Measurements from ENCODE around the gene MIS12. TPM values are rescaled to one million over a fixed set of nuclear protein-coding genes. Genes with fewer than 3 reads are reported as not detected.

Gene MIS12
- total and polyA plus RNA-seq, 2 donors (not counting 1 experiment from before 2014, with no cell fraction given): 20.9 to 41.1 TPM

- CTCF ChIA-PET: no interaction called here
- DNase-seq: no peak
- Histone ChIP-seq H4K20me1 (ENCODE audit: control insufficient read depth, insufficient read depth, low read length, poor library complexity, severe bottlenecking) (no peaks in the 10 kb centered on the region), H3K36me3 (replicated peaks in 1 of 2; ENCODE audit: control extremely low read depth in 1 of 2, control insufficient read depth in 1 of 2, extremely low read depth in 1 of 2, insufficient read depth in 2 of 2, low read length in 1 of 2) (peaks cover 2 to 58% of the 10 kb centered on the region in 2 experiments), H3K4me3 (ENCODE audit: control extremely low read depth in 1 of 5, extremely low read depth in 1 of 5, insufficient read depth in 1 of 5, low read depth in 2 of 5, low read length in 4 of 5) (no peak overlapping the region), H3K4me1 (ENCODE audit: control insufficient read depth in 2 of 2, insufficient read depth in 2 of 2, low read length in 2 of 2) (peaks cover 5 to 6% of the 10 kb centered on the region in 2 donors), H3K9ac (ENCODE audit: low read length) (no peak overlapping the region), H2AFZ (ENCODE audit: insufficient read depth, low read depth, low read length, poor library complexity, severe bottlenecking) (no peak overlapping the region), H3K27ac (ENCODE audit: low read length in 2 of 2) (no peak overlapping the region), H3K27me3 (replicated peaks in 1 of 4; ENCODE audit: control extremely low read depth in 1 of 4, control insufficient read depth in 3 of 4, insufficient read depth in 4 of 4, low read length in 3 of 4) (no peaks in the 10 kb centered on the region), H3K79me2 (ENCODE audit: control insufficient read depth, insufficient read depth, low read length) (no peaks in the 10 kb centered on the region), H3K9me3 (ENCODE audit: control extremely low read depth in 1 of 3, control insufficient read depth in 2 of 3, insufficient read depth in 1 of 3, low read length in 2 of 3) (peaks cover 0 to 4% (median 0%) of the 10 kb centered on the region in 3 donors), H3K4me2 (replicated peaks; ENCODE audit: low read depth, low read length, poor library complexity, severe bottlenecking) (no peak overlapping the region)
- Mint-ChIP-seq H3K4me3 (no peak overlapping the region), H3K4me1 (peaks cover 16% of the 10 kb centered on the region), H3K27ac (no peak overlapping the region), H3K27me3 (no peaks in the 10 kb centered on the region), H3K9me3 (ENCODE audit: insufficient read depth) (no peaks in the 10 kb centered on the region)
- no peak for ATAC-seq (ENCODE audit: low read depth)
- intact Hi-C loops (cut with micrococcal nuclease): no loop called here
- no CpG with 5 or more reads among the region's 7 CpGs for WGBS (ENCODE audit: insufficient coverage)
- TF ChIP-seq EZH2 (IDR thresholded peaks at IDR 0.05; ENCODE audit: borderline replicate concordance, insufficient read depth, low read depth, low read length, poor library complexity, severe bottlenecking) (no peak), CTCF (IDR thresholded peaks at IDR 0.05) (no peak)
- POLR2A ChIA-PET: no interaction called here
Observed at GRCh38 chr17:5513628-5514027, 27.3 kb downstream of the MIS12 start.

- H3K27ac Mint-ChIP-seq: peak overlapping the region; percentile 3
Observed at GRCh38 chr17:5514976-5515375, 28.6 kb downstream of the MIS12 start.

More at GRCh38 chr17:5514976-5515375, 28.6 kb downstream of the MIS12 start:
- no peak overlapping the region for H3K4me2 ChIP-seq (replicated peaks; ENCODE audit: low read depth, low read length, poor library complexity, severe bottlenecking)
- Mint-ChIP-seq H3K27me3 (no peaks in the 10 kb centered on the region), H3K4me3 (no peak overlapping the region), H3K9me3 (ENCODE audit: insufficient read depth) (no peaks in the 10 kb centered on the region), H3K4me1 (peaks cover 16% of the 10 kb centered on the region)
- POLR2A ChIA-PET: no interaction called here
- intact Hi-C loops (cut with micrococcal nuclease): no loop called here
- H3K36me3 ChIP-seq (replicated peaks in 1 of 2; ENCODE audit: control extremely low read depth in 1 of 2, control insufficient read depth in 1 of 2, extremely low read depth in 1 of 2, insufficient read depth in 2 of 2, low read length in 1 of 2): peaks cover 0 to 49% of the 10 kb centered on the region in 2 experiments
- no peak overlapping the region for H3K9ac ChIP-seq (ENCODE audit: low read length)
- TF ChIP-seq CTCF (IDR thresholded peaks at IDR 0.05) (no peak), EZH2 (IDR thresholded peaks at IDR 0.05; ENCODE audit: borderline replicate concordance, insufficient read depth, low read depth, low read length, poor library complexity, severe bottlenecking) (no peak)
- no peak for ATAC-seq (ENCODE audit: low read depth)
- peaks cover 0 to 4% (median 0%) of the 10 kb centered on the region in 3 donors for H3K9me3 ChIP-seq (ENCODE audit: control extremely low read depth in 1 of 3, control insufficient read depth in 2 of 3, insufficient read depth in 1 of 3, low read length in 2 of 3)
- no peaks in the 10 kb centered on the region for H3K79me2 ChIP-seq (ENCODE audit: control insufficient read depth, insufficient read depth, low read length)
- no peak overlapping the region for H2AFZ ChIP-seq (ENCODE audit: insufficient read depth, low read depth, low read length, poor library complexity, severe bottlenecking)
- no peak overlapping the region for H3K27ac ChIP-seq (ENCODE audit: low read length in 2 of 2)
- CTCF ChIA-PET: no interaction called here
- H4K20me1 ChIP-seq (ENCODE audit: control insufficient read depth, insufficient read depth, low read length, poor library complexity, severe bottlenecking): no peaks in the 10 kb centered on the region
- peaks cover 5 to 6% of the 10 kb centered on the region in 2 donors for H3K4me1 ChIP-seq (ENCODE audit: control insufficient read depth in 2 of 2, insufficient read depth in 2 of 2, low read length in 2 of 2)
- no peak overlapping the region for H3K4me3 ChIP-seq (ENCODE audit: control extremely low read depth in 1 of 5, extremely low read depth in 1 of 5, insufficient read depth in 1 of 5, low read depth in 2 of 5, low read length in 4 of 5)
- H3K27me3 ChIP-seq (replicated peaks in 1 of 4; ENCODE audit: control extremely low read depth in 1 of 4, control insufficient read depth in 3 of 4, insufficient read depth in 4 of 4, low read length in 3 of 4): no peaks in the 10 kb centered on the region
- no peak for DNase-seq
- WGBS (ENCODE audit: insufficient coverage): 97% methylated on average over 8 of the region's 10 CpGs

All from B cell (primary cell).